Peyer's patch (tissue), 4 donors: ENCODE data around the gene KIF7. TPM values are rescaled to one million over a fixed set of nuclear protein-coding genes. Genes with fewer than 3 reads are reported as not detected.

Experiments used
- DNase-seq, 3 donors: peaks; one replicate each; pipeline ENCODE4 v3.0.0-alpha.2; 2017 to 2019
- H3K27ac ChIP-seq, 4 donors: fragments of 200-600 bp; sonication (generic); one replicate each; pipeline ENCODE4 v1.5.1; 2016 to 2019
- H3K27me3 ChIP-seq, 2 donors: fragments of 200-600 bp; sonication (generic); one replicate each; pipeline ENCODE4 v1.5.1; 2019
- H3K36me3 ChIP-seq, 3 donors: fragments of 200-600 bp; sonication (generic); one replicate each; pipeline ENCODE4 v1.5.1; 2016 to 2019
- H3K4me1 ChIP-seq, 4 donors: fragments of 200-600 bp; sonication (generic); one replicate each; pipeline ENCODE4 v1.5.1; 2016 to 2019
- H3K4me3 ChIP-seq, 4 donors: fragments of 200-600 bp; sonication (generic); 1 replicate in 3 of 4; 2 replicates in 1 of 4; pipeline ENCODE4 v1.5.1; 2016 to 2019; ENCODE audit warnings: mild to moderate bottlenecking in 1 of 4
- H3K9me3 ChIP-seq, 4 donors: fragments of 200-600 bp; sonication (generic); one replicate each; pipeline ENCODE4 v1.5.1; 2016 to 2019; ENCODE audit warnings: mild to moderate bottlenecking in 1 of 4
- POLR2A ChIP-seq, 2 donors: fragments of 450-650 bp; IDR thresholded peaks; one replicate each; pipeline ENCODE4 v1.5.1; 2017; ENCODE audit warnings: antibody characterized with exemption in 2 of 2, mild to moderate bottlenecking in 2 of 2, moderate library complexity in 2 of 2
- total RNA-seq, 4 donors: library from RNA; depleted of rRNA; stranded (reverse); fragments of >200 nt; gene quantifications; one replicate each; pipeline ENCODE4 v1.1.0, GENCODE V29; 2016
- TF ChIP-seq, protein P1 (sequence below), 6 experiments: fragments of 450-650 bp in 4 of 6; fragments of 200-600 bp in 2 of 6; sonication (generic) in 1 of 6; IDR thresholded peaks; one replicate each; pipeline ENCODE4 v1.5.1; 2017 to 2019; ENCODE audit warnings: antibody characterized with exemption in 6 of 6, mild to moderate bottlenecking in 3 of 6, moderate library complexity in 1 of 6

KIF7 gene
- total RNA-seq, 4 donors from 2014 or later, result 1.1 to 13.2 (median 2.3) TPM

DNA sequence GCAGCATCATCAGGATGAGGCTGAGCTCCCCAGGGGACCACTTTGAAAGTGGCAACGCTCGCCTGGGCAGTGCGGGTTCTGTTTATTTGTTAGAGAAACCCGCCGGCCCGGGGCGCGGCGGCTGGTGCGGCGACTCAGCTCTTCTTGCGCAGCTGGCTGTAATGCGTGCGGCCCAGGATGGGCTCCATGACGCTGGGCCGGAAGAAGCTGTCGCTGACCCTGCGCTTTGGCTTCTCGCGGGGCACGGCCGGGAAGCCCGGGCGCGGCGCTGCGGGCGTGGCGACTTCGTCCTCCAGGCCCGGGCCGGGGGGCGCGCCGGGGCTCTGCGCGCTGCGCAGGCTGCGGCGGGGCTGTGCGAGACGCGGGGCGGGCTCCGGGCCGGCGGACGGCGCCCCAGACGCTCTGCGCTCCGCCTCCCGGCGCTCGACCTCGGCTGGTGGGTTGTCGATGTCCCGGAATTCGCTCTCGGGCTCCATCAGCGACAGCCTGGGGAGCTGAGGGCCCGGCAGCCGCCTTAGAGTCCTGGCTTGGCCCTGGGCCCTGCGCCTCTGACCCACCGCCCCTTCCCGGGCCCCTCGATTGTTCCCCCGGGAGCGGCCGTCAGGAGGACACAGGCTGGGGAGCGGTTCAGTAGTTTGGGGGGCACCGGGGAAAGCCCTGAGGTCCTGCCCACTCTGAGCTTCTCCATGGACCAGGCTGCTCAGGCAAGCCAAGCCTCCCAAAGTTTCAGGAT lies 10.3 kb upstream of the KIF7 start:
- H3K4me3 ChIP-seq, result peak overlapping the region; percentile 20 to 56 (median 42)
- peak in 2 of 3 donors; percentile 66 to 67 for DNase-seq

GRCh38 chr15:89664441-89665350 lies 9.4 kb upstream of the KIF7 start:
- H3K27me3 ChIP-seq, result no peaks in the 10 kb centered on the region
- TF ChIP-seq, protein P1, sequence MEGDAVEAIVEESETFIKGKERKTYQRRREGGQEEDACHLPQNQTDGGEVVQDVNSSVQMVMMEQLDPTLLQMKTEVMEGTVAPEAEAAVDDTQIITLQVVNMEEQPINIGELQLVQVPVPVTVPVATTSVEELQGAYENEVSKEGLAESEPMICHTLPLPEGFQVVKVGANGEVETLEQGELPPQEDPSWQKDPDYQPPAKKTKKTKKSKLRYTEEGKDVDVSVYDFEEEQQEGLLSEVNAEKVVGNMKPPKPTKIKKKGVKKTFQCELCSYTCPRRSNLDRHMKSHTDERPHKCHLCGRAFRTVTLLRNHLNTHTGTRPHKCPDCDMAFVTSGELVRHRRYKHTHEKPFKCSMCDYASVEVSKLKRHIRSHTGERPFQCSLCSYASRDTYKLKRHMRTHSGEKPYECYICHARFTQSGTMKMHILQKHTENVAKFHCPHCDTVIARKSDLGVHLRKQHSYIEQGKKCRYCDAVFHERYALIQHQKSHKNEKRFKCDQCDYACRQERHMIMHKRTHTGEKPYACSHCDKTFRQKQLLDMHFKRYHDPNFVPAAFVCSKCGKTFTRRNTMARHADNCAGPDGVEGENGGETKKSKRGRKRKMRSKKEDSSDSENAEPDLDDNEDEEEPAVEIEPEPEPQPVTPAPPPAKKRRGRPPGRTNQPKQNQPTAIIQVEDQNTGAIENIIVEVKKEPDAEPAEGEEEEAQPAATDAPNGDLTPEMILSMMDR (IDR thresholded peaks at IDR 0.05), result no peak
- TF ChIP-seq POLR2A (IDR thresholded peaks at IDR 0.05), result no peak
- H3K27ac ChIP-seq, result peak overlapping the region in 2 of 4 donors; percentile 65 to 67
- H3K4me3 ChIP-seq, result peak overlapping the region in 1 of 4 donors; percentile 49
- DNase-seq, result peak in 1 of 3 donors; percentile 30
- H3K4me1 ChIP-seq, result no peaks in the 10 kb centered on the region
- H3K9me3 ChIP-seq, result no peaks in the 10 kb centered on the region
- no peaks in the 10 kb centered on the region for H3K36me3 ChIP-seq

More for the DNA sequence above, 10.3 kb upstream of the KIF7 start:
- Histone ChIP-seq H3K27me3 (no peaks in the 10 kb centered on the region), H3K27ac (peak overlapping the region; percentile 55 to 68 (median 66)), H3K36me3 (no peaks in the 10 kb centered on the region), H3K9me3 (no peaks in the 10 kb centered on the region), H3K4me1 (peaks cover 0 to 3% (median 0%) of the 10 kb centered on the region in 4 donors)
- TF ChIP-seq, protein P1 (IDR thresholded peaks at IDR 0.05), result no peak
- TF ChIP-seq POLR2A (IDR thresholded peaks at IDR 0.05), result peak in 1 of 2 donors; percentile 16

DNA sequence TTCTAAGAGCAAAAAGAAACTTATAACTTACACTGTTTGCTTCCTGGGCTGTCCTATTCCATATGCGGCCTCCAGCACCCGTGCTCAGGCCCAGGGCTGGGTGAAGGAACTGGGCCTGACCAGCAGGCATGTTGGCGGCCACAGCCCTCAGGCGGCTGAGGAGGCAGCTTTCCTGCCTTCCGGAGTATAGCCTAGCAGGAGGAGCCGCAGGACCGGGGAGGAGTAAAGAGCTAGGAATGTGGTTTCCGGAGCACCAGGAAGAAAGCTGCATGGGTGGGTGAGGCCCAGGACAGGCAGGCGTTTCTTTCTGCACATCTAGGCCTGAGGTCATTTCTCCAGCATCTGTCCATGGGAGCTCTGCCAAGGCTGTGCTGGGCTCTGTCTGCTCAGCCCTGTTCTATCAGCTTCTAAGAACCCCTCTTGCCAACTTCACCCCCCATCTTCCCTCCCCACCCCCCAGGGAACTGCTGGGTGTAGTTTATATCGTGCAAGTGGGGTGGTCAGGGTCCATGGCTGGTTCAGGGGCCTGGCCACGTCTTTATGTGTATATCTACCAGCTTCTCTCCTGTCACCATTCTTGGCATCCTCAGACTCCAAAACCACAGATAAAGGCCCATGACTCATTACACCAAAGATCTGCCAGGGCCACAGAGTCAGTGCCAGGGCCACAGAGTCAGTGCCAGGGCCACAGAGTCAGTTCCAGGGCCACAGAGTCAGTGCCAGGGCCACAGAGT lies 7.8 kb upstream of the KIF7 start:
- Histone ChIP-seq H3K4me1 (no peaks in the 10 kb centered on the region), H3K9me3 (no peaks in the 10 kb centered on the region), H3K27me3 (no peaks in the 10 kb centered on the region), H3K4me3 (no peak overlapping the region), H3K36me3 (no peaks in the 10 kb centered on the region), H3K27ac (peak overlapping the region in 3 of 4 donors; percentile 43 to 61 (median 53))
- no peak for TF ChIP-seq POLR2A (IDR thresholded peaks at IDR 0.05)
- TF ChIP-seq, protein P1 (IDR thresholded peaks at IDR 0.05), result no peak
- DNase-seq, result peak in 1 of 3 donors; percentile 63

DNA sequence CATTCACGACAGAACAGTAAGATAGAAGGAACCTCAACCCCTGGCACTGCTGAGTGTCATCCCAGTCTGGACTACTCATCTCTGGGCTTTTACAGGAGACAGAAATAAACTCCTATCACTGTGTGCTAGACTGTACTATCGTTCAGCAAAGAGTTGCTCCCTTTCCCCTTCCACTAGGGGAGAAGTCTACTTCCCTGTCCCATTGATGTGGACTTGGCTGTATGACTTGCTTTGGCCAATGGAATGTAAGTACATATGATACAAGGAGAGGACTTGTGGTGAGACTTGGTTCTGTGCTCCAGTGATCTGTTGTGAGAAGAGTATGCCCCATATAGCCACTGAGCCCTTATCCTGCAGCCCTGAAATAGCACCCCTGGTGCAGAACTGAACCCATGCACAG lies 5.3 kb upstream of the KIF7 start:
- Histone ChIP-seq H3K9me3 (no peaks in the 10 kb centered on the region), H3K4me3 (no peak overlapping the region)

GRCh38 chr15:89659295-89659694 lies 4.0 kb upstream of the KIF7 start:
- TF ChIP-seq POLR2A (IDR thresholded peaks at IDR 0.05), result no peak
- TF ChIP-seq, protein P1 (IDR thresholded peaks at IDR 0.05), result no peak
- DNase-seq, result peak in 1 of 3 donors; percentile 2
- Histone ChIP-seq H3K36me3 (no peaks in the 10 kb centered on the region), H3K4me3 (no peak overlapping the region), H3K27ac (no peak overlapping the region), H3K9me3 (no peaks in the 10 kb centered on the region), H3K4me1 (peaks cover 0 to 13% (median 6%) of the 10 kb centered on the region in 4 donors), H3K27me3 (peaks cover 0 to 7% of the 10 kb centered on the region in 2 donors)

More for the DNA sequence above, 5.3 kb upstream of the KIF7 start:
- Histone ChIP-seq H3K4me1 (peaks cover 0 to 1% (median 0%) of the 10 kb centered on the region in 4 donors), H3K27me3 (no peaks in the 10 kb centered on the region), H3K36me3 (no peaks in the 10 kb centered on the region), H3K27ac (no peak overlapping the region)
- no peak for TF ChIP-seq POLR2A (IDR thresholded peaks at IDR 0.05)
- no peak for DNase-seq
